HG03103 (cell line): ENCODE measurements around the gene NR5A2.

Experiments
- ATAC-seq: cut with Tn5 transposase; IDR thresholded peaks from one replicate; pipeline ENCODE4 v1.9.1; 2021; ENCODE audit warnings: low read depth; ENCODE audit not compliant: unreplicated experiment

The NR5A2 gene

DNA sequence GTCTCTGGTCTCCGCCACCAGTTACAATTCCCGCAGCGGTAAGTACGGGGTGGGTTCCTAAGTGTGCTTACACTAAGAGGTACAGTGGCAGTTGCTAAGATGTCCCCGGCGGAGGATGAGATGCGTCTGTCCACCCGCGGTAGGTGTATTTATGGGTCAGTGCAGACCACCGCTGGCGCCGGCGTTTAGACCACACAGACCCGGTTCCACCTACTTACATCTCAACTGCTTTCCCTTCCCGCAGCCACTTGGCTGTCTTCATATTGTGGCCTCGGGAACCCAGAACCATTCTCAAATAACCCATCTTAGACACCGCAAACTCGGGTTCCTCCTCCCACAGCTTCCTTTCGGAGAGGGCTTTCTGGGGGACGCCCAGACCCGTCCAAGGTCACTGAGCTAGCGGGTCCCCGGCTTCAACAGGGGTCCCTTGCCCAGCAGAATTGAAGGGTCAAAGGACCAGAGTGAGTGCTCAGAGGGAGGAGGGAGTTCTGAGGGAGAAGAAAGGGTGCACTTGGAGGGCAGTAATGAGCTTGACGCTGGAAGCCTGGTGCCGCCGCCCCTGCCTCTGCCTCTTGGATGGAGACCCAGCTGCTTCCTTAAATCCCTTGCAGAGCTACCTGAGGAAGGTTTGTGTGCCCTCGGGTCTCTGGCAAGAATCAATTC, 8.6 kb downstream of the NR5A2 start:
- no peak for ATAC-seq

DNA sequence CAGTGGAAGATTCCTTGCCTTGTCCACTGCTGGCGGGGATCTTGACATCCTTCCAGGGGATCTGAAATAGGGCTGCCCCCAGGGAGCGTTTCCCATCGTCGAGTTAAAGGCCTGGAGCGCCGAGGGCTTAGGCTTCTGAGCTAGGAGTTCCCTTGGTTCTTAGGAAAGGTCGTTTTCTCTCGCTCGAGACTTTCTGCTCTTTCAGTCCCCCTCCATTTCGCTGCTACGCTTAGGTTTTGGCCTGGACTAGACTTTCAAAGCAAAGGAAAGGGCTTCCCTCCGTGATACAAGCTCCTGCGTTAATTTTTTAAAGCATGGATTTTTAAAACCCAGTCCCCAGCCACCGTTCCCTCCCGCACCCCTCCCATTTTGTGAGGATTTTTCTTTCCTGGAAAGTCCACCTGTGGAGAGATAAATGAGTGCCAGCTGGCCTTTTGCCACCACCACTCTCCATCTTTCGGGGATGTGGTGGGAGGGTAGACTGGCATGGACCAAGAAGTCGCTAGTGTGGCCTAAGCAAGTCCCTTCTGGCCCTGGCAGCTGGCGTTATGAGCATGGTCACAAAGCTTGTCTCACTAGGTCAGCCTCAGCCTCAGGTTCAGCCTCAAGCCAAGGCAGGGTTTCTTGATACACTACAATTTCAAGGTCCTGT, 9.2 kb downstream of the NR5A2 start:
- ATAC-seq = no peak

DNA sequence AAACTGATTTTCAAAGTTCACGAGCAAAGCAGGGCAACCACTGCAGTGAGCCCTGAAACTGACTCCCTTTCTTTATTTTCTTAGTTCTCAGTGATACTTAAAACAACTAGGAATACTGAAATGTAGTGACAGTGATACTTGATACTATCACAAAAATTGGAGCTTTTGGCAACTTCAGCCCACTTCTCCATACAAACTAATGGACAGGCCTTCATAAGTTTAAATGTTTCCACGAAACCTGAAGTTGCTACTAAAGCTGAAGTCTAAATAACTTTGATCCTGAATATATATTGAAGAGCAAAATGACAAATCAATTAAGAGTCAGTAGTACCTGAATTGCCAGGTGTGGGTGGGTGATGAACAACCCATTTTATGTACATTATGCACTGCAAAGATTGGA, 10.0 kb downstream of the NR5A2 start:
- no peak for ATAC-seq

GRCh38 chr1:200037904-200038303, 10.4 kb downstream of the NR5A2 start:
- ATAC-seq = no peak

- no peak for ATAC-seq
Observed at GRCh38 chr1:200038325-200038980, 10.9 kb downstream of the NR5A2 start.

GRCh38 chr1:200038981-200039848, 11.7 kb downstream of the NR5A2 start:
- no peak for ATAC-seq

DNA sequence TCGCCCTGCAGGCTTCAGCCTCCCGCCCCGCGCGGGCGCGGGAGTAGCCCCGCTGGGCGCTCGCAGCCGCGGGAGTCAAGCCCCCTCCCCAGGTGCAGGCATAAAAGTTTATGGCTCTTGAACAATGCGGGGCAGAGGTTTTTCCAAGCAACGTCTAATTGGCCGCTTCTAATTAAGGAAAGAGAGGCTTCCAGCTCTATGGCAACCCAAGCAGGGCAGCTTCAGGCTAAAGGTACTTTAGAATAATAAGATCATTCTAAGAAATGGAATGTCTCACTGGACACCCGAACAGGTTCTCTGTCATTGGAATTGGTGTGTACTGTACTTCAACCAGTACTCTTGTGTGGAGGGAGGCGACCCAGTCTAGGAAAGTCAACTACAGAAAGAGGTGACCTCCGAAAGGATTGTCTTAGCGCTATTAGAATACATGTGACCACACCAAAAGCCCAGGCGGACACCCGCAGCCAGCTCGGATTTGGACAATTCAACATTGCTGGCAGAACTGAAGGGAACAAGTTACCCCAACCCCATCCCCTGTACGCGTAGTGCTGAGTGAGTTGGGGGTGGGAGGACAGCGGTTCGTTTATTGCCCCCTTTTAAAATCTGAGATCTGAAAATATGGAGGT, 12.5 kb downstream of the NR5A2 start:
- no peak for ATAC-seq

DNA sequence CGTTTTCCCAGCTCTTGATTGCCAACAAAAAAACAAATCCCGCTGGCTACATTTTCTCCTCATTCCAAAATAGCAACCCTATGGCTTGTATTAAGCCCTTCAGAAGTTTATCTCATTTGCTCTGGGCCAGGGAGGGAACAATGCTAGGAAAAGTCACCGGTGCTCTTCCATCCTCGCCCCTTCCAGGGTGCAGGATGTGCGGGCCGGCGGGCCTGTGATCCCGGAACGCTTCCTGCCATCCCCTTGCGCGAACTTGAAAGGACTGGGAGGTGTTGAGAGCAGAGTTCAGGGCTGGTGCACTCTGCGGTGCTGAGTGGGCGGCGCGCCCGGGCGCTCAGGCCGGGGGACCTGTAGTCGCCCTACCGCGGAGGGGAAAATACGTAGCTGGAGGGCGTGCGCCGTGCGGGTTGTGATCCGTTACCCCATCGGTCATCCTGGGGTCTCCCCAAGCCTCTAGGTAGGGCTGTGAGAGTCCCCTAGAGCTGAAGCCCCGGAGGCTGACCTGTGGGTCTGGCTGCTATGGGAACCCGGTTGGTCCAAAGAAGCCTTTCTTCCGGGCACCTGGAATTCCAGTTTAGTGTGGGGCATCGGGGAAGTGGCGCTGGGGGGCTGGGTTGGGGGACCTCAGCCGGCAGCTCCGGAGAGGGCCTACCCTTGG, 13.1 kb downstream of the NR5A2 start:
- ATAC-seq = no peak

GRCh38 chr1:200041337-200042118, 14.0 kb downstream of the NR5A2 start:
- no peak for ATAC-seq

- ATAC-seq = no peak
Observed at GRCh38 chr1:200042119-200042551, 14.6 kb downstream of the NR5A2 start.

GRCh38 chr1:200042552-200043335, 15.2 kb downstream of the NR5A2 start:
- no peak for ATAC-seq

- no peak for ATAC-seq
Observed at GRCh38 chr1:200043336-200043668, 15.8 kb downstream of the NR5A2 start.

DNA sequence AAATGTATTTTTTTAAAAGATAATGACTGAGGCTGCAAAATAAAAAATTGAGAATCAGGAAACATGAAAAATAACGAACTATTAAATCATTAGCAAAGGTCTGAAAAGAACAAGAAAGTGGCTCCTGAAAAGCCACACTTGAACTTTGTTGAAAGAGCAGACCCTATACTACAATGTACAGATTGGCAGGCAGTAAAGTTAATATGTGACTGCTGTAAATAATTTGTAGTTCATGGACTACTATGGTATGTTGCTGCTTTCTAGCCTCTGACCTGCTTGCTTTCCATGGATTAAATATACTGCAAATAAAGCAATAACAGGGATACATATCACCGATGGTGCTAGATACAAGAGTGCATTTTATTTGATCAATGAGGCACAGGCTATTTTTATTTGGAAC, 18.6 kb downstream of the NR5A2 start:
- no peak for ATAC-seq

- no peak for ATAC-seq
Observed at GRCh38 chr1:200048244-200048643, 20.7 kb downstream of the NR5A2 start.

DNA sequence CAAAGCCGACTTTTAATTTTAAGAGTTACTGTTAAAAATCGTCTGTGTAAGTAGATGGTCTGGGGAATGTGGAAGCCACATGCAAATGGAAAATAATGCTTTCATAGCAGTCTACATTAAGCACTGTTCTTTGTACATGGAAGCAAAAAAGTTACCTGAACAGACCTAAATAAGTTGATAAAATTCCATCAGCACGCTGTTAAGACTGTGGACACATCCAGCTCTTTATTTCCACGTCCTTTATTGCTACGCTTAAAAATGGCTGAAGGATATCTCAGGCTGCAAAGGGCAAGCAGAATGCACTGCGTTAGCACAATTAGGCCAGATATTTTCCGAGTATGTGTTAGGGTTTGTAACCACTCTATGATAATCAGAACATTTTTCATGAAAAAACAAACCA, 22.3 kb downstream of the NR5A2 start:
- no peak for ATAC-seq

DNA sequence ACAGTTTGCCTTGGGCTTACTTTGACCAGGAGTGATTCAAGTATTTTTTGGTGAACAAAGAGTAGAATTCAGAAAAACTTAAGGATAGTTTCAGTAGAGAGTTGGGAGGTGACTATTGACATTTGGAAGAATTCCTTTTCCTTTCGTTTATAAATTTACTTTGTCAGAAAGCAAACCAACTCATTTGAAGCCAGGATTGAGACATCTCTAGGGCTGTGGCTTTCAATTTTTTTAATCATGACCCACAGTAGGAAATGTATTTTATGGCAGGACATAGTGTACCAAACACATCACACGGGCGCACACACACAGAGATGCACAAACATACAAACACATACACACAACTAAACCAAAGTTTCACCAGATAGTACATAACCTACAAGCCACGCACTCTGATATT, 24.1 kb downstream of the NR5A2 start:
- ATAC-seq = no peak

DNA sequence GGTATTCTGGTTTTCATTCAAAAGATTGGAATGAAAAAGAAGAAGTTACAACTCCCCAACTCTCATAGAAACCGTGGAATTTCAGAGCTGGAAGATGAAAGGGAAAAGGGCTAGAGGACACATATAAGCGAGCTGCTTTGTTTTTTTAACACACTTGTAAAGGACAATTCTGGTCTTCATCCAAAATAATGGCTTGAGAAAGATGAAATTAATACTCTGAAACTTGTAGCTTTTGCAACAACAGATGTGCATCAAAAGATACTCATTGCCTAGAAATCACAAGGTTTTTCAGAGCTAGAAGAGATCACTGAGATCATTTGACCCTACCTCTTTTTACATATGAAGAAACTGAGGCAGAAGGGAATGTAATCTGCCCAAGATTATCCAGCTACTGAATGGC, 25.6 kb downstream of the NR5A2 start:
- no peak for ATAC-seq

- no peak for ATAC-seq
Observed at GRCh38 chr1:200053646-200054045, 26.1 kb downstream of the NR5A2 start.

GRCh38 chr1:200058341-200058740, 30.8 kb downstream of the NR5A2 start:
- ATAC-seq = no peak
